NCI-H1930 (cell line): ENCODE results near the gene RYR3.

ENCODE experiments used
- DNase-seq, 2 experiments: peaks; one replicate each; lab custom pipeline; 2025; lab: John Stamatoyannopoulos, UW

Gene RYR3

DNA sequence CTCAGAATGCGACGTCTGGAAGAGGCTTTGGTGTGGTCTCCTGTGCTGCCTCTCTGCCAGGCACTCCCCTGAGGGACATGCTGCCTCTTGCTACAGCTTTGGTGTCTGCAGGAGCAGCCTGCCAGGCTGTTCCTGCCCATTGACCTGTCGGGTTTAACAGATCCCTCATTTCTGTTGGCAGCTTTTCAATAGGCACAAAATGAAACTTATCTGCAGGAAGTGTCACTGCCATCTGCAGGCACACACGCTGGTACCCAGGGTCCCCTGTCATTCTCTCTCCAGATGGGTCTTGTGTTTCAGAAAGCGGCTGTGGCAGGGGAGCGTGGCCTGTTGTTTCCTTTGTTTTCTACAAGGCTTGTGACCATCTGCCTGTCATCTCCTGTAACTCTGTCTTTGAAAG is 329.2 kb downstream of the RYR3 start:
- DNase-seq, result no peak

GRCh38 chr15:33641069-33641468 is 330.3 kb downstream of the RYR3 start:
- DNase-seq, result no peak

DNA sequence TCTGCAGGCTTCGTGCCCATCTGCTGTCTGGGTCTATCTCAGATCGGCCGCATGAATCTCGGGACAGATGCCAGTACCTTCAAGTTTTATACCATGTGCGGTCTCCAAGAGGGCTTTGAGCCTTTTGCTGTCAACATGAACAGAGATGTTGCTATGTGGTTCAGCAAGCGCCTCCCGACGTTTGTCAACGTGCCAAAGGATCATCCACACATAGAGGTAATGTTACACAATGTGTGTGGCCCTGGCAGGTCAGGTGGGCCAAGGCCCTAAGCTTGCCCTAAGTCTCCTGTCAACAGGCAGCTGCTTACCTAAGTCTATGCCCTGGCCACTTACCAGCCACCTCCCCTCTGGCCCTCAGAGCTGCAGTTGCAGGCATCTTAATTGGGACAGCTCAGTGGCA is 333.5 kb downstream of the RYR3 start:
- no peak for DNase-seq

GRCh38 chr15:33646744-33647143 is 336.0 kb downstream of the RYR3 start:
- DNase-seq, result no peak

DNA sequence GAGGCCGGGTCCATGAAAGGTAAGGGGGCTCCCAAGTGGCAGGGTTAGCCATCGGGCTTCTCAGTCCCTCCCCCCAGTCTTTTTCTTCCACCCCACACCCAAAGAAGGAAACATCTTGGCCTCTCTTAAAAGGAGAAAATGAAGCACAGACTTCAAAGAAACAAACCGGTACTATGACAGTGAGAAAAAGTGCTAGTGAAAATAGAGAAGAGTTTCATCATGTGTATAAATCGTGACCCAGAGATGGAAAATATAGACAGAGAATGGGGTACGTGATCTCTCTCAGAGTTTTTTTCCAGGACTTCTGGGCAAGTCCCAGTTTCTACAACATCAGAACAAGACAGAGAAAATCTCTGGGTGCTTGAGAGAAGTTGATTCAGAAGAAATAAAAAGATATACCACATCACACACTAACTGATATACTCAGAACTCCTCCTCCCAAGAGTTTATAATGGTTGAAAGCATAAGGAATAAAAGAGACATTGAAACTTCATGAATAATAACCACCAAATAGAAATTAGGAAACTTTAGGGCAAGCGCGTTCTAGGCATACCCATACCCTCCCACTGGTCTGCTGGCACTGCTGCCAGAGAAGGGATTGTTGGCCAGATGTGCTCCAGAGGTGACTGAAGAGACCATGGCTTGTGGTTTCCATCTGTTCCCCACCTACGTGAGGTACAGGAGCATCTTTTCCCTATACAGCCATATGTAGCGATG is 338.6 kb downstream of the RYR3 start:
- DNase-seq, result no peak

DNA sequence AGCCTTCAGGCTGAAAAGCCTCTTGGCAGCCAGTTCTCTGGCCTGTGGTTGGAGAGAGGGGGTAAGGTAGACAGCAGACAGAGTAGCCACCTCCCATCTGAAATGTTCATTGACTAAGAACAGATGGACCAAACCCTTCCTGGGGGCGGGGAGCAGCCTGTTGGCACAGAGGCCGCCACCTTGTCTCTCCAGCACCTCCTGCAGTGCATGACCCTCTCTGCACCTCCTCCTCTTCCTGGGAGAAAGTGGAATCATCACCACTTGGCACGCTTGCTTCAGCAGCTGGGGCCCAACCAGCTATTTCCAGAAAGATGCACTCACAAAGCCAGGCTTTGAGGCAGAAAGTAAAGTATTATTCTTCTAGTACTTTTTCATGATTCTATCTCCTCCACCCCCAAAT is 344.1 kb downstream of the RYR3 start:
- DNase-seq, result no peak

GRCh38 chr15:33655488-33655887 is 344.7 kb downstream of the RYR3 start:
- no peak for DNase-seq

DNA sequence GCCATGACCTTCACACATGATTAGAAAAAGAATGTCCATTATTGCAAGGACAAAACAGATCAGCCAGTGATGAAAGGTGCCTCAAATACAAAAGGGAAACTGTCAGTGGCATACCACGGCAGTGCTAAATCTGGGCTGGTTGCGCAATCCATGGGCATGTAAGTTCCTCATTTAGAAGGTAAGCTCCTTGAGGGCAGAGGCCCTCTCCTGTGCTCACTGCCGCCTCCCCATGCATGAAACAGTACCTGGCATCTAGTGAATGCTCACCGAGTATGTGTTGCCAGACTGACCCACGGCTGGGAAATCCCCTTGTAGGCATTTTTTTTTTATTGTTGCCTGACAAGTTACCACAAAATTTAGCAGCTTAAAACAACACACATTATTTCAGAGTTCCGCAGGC is 345.4 kb downstream of the RYR3 start:
- no peak for DNase-seq

- DNase-seq, result no peak
These were observed 349.4 kb downstream of the RYR3 start for GRCh38 chr15:33660151-33660550.

- DNase-seq, result no peak
These were observed 351.2 kb downstream of the RYR3 start for GRCh38 chr15:33662014-33662413.

GRCh38 chr15:33664947-33665346 is 354.2 kb downstream of the RYR3 start:
- no peak for DNase-seq

DNA sequence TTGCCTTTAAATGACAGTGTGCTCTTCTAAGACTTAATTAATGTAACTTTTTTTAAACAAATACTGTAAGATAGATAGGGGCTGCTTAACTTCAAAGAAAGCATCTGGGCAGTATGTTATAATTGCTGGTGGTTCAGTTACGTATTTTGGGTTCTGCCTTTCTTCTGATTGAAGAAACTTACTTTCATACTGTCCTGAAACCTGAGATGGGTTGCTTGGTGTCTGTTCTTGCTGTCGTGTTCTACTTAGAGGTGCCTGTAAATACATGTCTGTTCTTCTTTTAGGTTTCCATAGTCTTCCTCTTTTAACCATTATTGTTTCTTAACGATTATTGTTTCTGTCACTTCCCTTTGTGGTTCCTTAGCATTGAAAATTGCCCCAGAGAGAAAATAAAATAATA is 359.8 kb downstream of the RYR3 start:
- DNase-seq, result no peak

- DNase-seq, result no peak
These were observed 360.7 kb downstream of the RYR3 start for GRCh38 chr15:33671456-33671855.

- no peak for DNase-seq
These were observed 364.5 kb downstream of the RYR3 start for GRCh38 chr15:33675246-33675645.

DNA sequence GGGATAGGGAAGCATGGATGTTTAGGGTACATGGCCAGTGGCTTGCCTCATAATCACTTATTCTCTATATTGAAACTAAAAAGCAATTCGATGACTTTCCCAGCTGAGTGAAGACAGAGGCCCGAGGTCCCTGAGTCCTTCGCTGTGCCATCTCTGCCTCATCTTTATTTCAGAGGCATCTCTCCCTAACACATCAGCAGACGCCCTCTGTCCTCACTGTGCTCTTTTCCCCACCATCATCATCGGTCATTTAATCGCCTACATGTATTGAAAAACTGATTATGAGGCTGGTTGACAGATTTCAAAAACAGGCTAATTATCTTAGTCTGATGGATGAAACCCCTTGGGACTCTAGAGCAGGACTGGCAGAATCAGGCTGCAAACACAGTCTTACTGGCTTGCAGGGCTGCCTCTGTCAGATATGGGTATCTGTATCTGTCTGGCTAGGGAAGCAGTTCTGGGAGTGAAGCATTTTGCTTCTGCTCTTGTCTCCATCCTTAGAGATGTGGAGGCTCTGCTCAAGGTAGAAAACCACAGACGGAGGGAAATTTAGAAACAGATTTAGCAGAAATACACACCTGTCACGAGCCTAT is 366.6 kb downstream of the RYR3 start:
- DNase-seq, result no peak

DNA sequence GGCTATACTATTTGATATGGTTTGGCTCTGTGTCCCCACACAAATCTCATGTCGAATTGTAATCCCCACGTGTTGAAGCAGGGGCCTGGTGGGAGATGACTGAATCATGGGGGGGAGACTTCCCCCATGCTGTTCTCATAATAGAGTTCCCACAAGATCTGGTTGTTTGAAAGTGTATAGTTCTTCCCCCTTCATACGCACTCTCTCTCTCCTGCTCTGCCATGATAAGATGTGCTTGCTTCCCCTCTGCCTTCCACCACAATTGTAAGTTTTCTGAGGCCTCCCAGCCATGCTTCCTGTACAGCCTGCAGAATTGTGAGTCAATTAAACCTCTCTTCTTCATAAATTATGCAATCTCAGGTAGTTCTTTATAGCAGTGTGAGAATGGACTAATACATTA is 367.4 kb downstream of the RYR3 start:
- DNase-seq, result no peak

DNA sequence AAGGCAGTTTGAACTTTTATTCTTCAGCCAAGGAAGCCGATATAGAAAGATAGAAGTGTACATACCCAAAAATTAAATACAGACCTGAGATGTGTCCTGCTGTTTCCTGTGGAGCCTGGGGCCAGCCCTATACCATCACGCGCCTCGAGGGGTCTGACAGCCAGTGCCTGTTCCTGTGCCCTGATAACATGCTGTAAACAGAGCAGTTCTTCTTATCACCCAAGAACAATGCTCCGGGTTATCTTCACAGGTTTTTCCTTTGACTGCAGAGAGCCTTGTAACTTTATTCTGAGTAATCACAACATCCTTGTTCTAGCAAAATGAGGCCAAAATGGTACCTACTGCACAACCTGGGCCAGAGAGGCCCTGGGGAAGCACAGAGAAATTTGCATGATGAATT is 367.8 kb downstream of the RYR3 start:
- DNase-seq, result no peak

DNA sequence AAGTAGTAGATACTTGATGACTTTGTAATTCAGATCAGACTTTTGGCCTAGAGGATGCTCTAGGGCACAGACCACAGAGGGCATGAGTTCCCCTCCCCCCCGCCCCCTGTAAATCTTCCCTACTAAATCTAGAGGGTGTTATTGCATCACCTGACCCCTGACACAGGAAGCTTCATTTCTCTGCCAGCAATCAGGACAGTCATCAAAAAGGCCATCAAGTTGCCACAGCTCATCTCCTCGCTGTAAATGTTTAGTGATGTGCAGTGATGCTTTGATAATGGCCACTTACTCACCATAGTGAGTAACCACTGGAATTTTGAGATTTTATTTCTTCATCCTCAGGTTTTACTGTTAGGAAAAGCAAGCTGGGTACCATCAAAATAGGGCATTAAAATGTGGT is 368.3 kb downstream of the RYR3 start:
- no peak for DNase-seq

GRCh38 chr15:33680336-33680735 is 369.6 kb downstream of the RYR3 start:
- DNase-seq, result no peak

GRCh38 chr15:33693166-33693800 is 382.5 kb downstream of the RYR3 start:
- DNase-seq, result no peak

DNA sequence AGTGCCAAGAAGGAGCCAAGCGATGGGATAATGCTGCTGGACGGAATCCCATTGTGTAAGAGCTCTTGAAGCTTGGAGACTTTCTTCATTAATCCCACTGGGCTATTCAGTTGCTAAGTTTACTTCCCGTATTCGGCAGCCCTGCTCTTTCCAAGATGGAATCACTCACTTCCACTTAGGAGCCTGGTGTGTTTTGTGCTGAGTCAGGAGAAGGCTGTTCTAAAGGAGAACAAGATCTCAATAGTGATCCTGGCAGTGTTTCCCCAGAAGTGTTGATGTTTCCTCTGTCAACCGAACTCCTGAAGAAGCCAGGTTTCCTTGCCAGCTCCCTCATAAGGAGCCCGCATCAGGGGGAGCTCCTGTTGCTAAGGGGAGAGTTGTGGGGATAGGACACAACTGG is 387.4 kb downstream of the RYR3 start:
- DNase-seq, result no peak

GRCh38 chr15:33699145-33699544 is 388.4 kb downstream of the RYR3 start:
- no peak for DNase-seq

GRCh38 chr15:33699691-33700447 is 389.1 kb downstream of the RYR3 start:
- no peak for DNase-seq
